SU-DHL-6 (cell line): Measurements from ENCODE around the gene APH1B.

Experiments used
- H2AFZ ChIP-seq: fragments of 200-600 bp; sonication (generic); 2 replicates; pipeline ENCODE4 v1.6.1; 2014; ENCODE audit warnings: low read depth, mild to moderate bottlenecking, moderate library complexity, mixed read lengths, antibody characterized with exemption, low read length; ENCODE audit not compliant: severe bottlenecking
- H3F3A ChIP-seq: fragments of 200-600 bp; shearing (Covaris generic); 2 replicates; pipeline ENCODE4 v1.6.0; 2016; ENCODE audit warnings: antibody characterized with exemption, mild to moderate bottlenecking; ENCODE audit not compliant: insufficient read depth
- H3K27ac ChIP-seq: fragments of 200-600 bp; sonication (generic); 2 replicates; pipeline ENCODE4 v1.5.1; 2016; ENCODE audit warnings: low read depth, mild to moderate bottlenecking, low read length, moderate library complexity, mixed read lengths
- H3K27me3 ChIP-seq: fragments of 200-600 bp; sonication (generic), shearing (Covaris generic); 2 replicates; pipeline ENCODE4 v1.6.0; 2014; ENCODE audit warnings: mild to moderate bottlenecking, low read length
- H3K36me3 ChIP-seq: fragments of 200-600 bp; sonication (generic); 2 replicates; pipeline ENCODE4 v1.6.1; 2014; ENCODE audit warnings: mild to moderate bottlenecking, low read length, mixed read lengths
- H3K4me2 ChIP-seq: fragments of 300-600, 200-600 bp; shearing (Covaris generic), sonication (generic); 2 replicates; pipeline ENCODE4 v1.6.0; 2014; ENCODE audit warnings: low read length, low read depth, mild to moderate bottlenecking; ENCODE audit not compliant: poor library complexity, severe bottlenecking
- H3K4me3 ChIP-seq: fragments of 200-600 bp; sonication (generic); 2 replicates; pipeline ENCODE4 v1.5.1; 2014; ENCODE audit warnings: antibody characterized with exemption, low read length, mild to moderate bottlenecking, mixed read lengths; ENCODE audit not compliant: insufficient read depth, poor library complexity, severe bottlenecking
- H3K79me2 ChIP-seq: fragments of 200-600 bp; sonication (generic); 2 replicates; pipeline ENCODE4 v1.6.1; 2014; ENCODE audit warnings: mild to moderate bottlenecking, low read length, moderate library complexity; ENCODE audit not compliant: insufficient read depth
- H3K9ac ChIP-seq: fragments of 200-600 bp; sonication (generic); 2 replicates; pipeline ENCODE4 v1.7.0; 2014; ENCODE audit warnings: mild to moderate bottlenecking, low read length
- H3K9me2 ChIP-seq: fragments of 200-600 bp; sonication (generic); replicated peaks from 2 replicates; pipeline ENCODE4 v1.6.1; 2014; ENCODE audit warnings: low read length; ENCODE audit not compliant: insufficient read depth
- H3K9me3 ChIP-seq: fragments of 200-600 bp; sonication (generic); 2 replicates; pipeline ENCODE4 v1.6.1; 2014; ENCODE audit warnings: low read length, mixed read lengths; ENCODE audit not compliant: insufficient read depth
- H4K20me1 ChIP-seq: fragments of 200-600 bp; sonication (generic); 2 replicates; pipeline ENCODE4 v1.6.1; 2014; ENCODE audit warnings: low read depth, mild to moderate bottlenecking, antibody characterized with exemption, low read length, moderate library complexity, mixed read lengths
- CTCF ChIP-seq: fragments of 200-600 bp; sonication (generic); IDR thresholded peaks from one replicate; pipeline ENCODE4 v1.5.1; 2017; ENCODE audit warnings: antibody characterized with exemption, mild to moderate bottlenecking, low read length, moderate library complexity; ENCODE audit not compliant: insufficient read depth, poor library complexity, severe bottlenecking
- EZH2phosphoT487 ChIP-seq: fragments of 200-600 bp; sonication (generic), shearing (Covaris generic); conservative IDR thresholded peaks from 2 replicates; pipeline ENCODE4 v1.6.1; 2018; ENCODE audit warnings: mild to moderate bottlenecking, antibody characterized with exemption, low read length, moderate library complexity, mixed read lengths

The APH1B gene

GRCh38 chr15:63301088-63301487 lies 23.7 kb downstream of the APH1B start:
- H2AFZ ChIP-seq = no peak overlapping the region
- H3K4me2 ChIP-seq = no peak overlapping the region
- no peak overlapping the region for H3K9ac ChIP-seq
- no peaks in the 10 kb centered on the region for H3K27me3 ChIP-seq
- no peaks in the 10 kb centered on the region for H4K20me1 ChIP-seq
- H3K9me3 ChIP-seq = no peaks in the 10 kb centered on the region
- no peaks in the 10 kb centered on the region for H3K9me2 ChIP-seq
- no peaks in the 10 kb centered on the region for H3K79me2 ChIP-seq
- H3K36me3 ChIP-seq = no peaks in the 10 kb centered on the region
- no peak overlapping the region for H3K27ac ChIP-seq
- TF ChIP-seq CTCF (no peak), EZH2phosphoT487 (no peak)
- H3K4me3 ChIP-seq = no peak overlapping the region
- H3F3A ChIP-seq = no peaks in the 10 kb centered on the region

DNA sequence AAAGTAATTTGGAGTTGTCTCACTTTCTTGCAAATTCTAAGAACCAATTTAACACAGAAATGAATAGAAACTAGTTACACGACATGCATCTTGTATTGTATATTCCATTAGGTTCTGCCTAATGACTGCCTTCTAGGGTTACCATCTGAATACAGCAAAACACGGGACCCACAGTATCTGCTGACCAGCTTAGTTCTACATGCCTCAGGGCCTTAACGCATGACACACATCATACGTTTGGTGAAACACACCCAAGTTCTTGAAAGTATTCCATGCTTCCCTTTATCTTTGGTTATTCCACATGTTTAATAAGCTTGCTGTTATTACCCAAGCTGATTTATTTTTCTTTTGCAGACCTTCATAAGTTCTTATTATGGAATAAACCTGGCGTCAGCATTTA lies 27.9 kb downstream of the APH1B start:
- no peak overlapping the region for H3K9ac ChIP-seq

DNA sequence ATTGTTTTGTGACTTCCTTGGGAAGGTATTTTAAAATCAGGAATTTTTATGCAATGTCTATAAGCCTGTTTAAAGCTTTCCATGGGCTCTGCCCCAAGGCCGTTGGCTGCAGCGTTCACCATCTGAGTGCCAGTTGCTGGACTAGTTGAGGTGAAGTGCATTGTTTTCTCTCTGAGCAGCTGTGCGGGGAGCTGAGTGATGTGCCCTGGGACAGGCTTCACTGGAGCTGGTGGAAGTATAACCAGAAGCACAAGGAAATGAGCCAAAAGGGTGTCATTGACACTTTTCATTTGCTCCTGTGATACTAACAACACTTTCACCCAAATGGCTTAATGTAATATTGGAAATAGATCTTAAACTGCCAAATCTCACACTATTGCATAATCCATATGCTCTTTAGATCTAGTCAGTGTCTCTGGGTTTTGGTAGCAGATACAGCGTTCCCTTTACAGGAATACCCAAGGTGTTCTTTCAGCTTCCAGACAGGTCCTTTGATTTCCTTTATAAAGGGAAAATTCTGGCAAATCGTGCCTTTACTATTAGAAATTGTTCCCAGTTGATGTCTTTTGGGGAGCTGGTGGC lies 29.2 kb downstream of the APH1B start:
- no peak overlapping the region for H3K27ac ChIP-seq
- H3K9ac ChIP-seq = no peak overlapping the region

More for the DNA sequence above, 27.9 kb downstream of the APH1B start:
- Histone ChIP-seq H3K27ac (no peak overlapping the region), H3K9me3 (no peaks in the 10 kb centered on the region), H3F3A (no peaks in the 10 kb centered on the region), H2AFZ (no peak overlapping the region), H3K4me3 (no peak overlapping the region), H4K20me1 (no peaks in the 10 kb centered on the region), H3K36me3 (no peaks in the 10 kb centered on the region), H3K9me2 (no peaks in the 10 kb centered on the region), H3K27me3 (no peaks in the 10 kb centered on the region), H3K79me2 (no peaks in the 10 kb centered on the region), H3K4me2 (no peak overlapping the region)
- no peak for TF ChIP-seq CTCF
- no peak for TF ChIP-seq EZH2phosphoT487

More for the DNA sequence above, 29.2 kb downstream of the APH1B start:
- no peaks in the 10 kb centered on the region for H3K9me3 ChIP-seq
- no peaks in the 10 kb centered on the region for H3K27me3 ChIP-seq
- no peaks in the 10 kb centered on the region for H3K79me2 ChIP-seq
- no peak overlapping the region for H3K4me2 ChIP-seq
- no peak for TF ChIP-seq EZH2phosphoT487
- no peak for TF ChIP-seq CTCF
- H4K20me1 ChIP-seq = no peaks in the 10 kb centered on the region
- H2AFZ ChIP-seq = no peak overlapping the region
- no peaks in the 10 kb centered on the region for H3K9me2 ChIP-seq
- no peak overlapping the region for H3K4me3 ChIP-seq
- H3K36me3 ChIP-seq = no peaks in the 10 kb centered on the region
- H3F3A ChIP-seq = no peaks in the 10 kb centered on the region
